ENCODE data around the gene KIAA1210.

The KIAA1210 gene

DNA sequence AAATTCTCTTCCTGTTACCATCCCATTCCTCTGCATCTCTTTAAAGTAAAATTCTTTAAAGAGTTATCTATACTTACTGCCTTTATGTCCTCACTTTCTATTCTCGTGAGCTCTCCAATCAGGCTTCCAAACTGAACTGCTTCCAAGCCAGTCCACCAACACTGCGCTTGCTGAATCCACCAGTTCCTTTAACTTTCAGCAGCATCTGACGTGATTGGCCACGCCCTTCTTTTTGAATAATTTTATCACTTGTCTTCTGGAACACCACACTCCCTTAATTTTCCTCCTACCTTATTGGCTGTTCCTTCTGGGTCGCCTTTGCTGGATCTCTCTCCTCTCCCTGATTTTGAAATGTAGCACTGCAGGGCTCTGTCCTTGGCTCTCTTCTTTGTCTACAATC is at the start of gene KIAA1210:
Gene KIAA1210 (minus strand): TSS at position 163 of the 400 bp plus-strand sequence. CDS start 4,170 bp downstream, outside the sequence.
- DNase-seq: no peak

GRCh38 chrX:119177278-119177677 is 49.7 kb upstream of the KIAA1210 start:
- no peak for DNase-seq

DNA sequence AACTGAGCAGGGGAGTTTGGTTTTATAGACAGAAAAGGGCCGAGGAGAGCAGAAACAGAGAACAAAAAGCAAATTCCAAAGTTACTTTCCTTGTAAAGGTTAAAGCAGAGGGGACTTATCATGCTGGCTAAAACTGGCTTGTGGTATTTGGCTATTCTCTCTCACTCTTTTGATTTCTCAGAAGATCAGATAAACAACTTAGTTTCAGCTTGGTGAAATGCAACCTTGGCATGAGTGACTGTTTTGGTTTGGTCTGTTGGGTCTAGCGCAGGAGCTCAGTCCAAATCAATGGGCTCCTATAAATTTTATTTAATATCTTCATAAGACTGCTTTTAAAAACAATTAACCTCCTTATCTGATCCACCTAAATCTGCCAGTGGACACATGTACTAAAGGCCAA is 47.3 kb upstream of the KIAA1210 start:
- no peak for DNase-seq

DNA sequence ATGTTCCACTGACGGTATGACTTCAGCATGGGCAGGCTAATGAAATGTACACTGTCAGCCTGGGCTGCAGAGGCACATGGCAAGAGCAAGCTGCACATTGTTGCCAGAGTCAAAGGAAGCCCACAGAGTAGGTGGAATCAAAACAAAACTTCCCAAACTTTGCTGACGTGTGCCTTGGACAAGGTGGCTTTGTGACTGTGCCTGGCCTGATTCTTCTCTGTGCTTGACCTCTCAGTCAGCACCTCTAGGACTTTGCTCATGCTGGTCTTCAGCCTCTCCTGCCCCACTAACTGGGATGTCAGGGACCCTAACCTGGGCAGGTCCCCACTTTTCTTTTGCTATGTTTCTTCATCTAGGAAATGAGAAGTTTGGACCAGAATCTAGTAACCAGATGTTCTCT is 40.5 kb upstream of the KIAA1210 start:
- DNase-seq: no peak

DNA sequence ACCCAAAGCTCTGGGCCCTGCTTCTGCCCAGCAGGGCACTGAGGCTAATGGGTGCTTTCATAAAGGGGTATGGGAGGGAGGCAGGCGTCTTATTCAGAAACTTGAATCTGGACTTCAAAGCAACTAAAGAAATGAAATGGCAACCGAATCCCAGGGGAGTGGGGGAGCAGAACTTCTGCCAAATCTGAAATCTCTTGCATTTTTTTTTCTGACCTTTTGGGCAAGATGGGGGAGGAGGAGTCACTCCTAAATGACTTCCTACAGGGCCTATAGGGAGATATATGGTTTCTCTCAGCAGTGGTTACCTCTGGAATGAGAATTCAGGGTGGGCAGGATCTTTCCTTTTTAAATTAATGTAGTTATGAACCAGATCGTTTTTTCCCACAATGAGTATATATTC is 30.6 kb upstream of the KIAA1210 start:
- DNase-seq: no peak

- DNase-seq: no peak
These were observed 28.6 kb upstream of the KIAA1210 start for GRCh38 chrX:119156241-119156640.

DNA sequence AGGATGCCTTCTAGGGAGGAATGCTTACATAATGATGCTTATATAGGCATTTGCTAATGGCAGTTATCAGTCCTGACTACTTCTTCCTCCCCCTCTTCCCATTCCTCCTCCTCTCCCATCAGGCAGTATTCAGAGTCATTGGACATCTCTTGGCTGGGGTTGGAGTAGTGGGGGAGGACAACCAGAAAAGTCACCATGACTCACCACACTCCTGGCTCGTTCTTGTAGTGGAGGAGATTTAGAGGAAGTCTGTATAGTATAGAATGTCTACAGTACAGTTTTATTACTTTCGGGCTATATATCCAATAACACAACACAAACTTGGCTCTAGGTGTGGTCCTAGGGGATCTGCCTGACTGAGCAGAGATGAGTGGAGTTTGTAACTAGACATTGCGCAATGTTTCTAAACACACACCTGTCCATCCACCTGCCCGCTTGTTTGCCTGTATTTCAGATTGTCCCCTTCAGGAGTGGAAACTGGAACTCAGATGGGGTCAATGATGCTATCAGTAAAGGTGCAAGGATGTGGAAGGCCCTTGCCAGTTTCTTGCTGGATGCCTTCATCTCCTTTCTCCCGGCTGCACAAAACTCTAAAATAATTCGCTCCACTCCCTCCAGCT is 27.9 kb upstream of the KIAA1210 start:
- no peak for DNase-seq

- DNase-seq: no peak
These were observed 23.4 kb upstream of the KIAA1210 start for GRCh38 chrX:119151051-119151380.

DNA sequence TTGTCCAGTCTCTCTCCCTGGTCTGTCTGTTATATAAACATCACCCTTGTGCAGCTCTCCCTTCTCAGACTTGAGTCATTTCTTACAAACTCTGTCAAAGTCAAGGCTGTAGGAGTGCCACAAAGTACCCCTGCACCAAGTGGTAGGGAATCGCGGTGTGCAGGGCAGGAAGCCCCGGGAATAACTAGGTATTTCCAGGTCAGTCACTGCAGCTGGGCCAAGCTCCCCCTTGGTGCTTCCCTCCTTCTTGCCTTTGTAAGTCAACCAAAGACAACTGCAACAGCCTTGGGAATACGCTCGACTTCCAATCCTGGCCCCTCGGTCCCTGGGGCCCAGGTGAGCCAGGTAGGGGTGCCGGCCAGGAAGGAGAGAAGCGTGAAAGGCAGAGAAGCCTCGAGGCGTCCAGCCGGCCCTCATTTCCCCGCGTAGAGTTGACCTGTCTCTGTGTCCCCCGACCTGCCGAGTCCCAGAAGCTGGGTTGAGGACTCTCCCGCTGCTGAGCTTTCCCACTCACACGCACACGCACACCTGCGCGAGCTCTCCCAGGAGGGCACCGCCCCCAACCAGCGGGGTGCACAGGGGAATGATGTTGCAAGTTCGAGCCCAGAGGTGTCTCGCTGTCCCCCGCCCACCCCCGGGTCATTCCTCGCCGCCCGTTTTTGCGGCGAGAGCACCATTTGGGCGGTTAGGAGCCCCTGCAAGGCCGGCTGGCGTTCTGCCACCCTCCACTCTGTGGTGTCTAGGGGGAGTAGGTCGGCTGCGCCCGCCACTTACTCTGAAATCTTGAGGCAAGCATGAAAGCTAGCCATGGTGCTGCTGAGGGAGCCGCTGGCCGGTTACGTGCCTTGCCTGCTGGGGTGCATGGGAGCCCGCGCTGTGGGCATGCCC is 22.8 kb upstream of the KIAA1210 start:
- DNase-seq: no peak

DNA sequence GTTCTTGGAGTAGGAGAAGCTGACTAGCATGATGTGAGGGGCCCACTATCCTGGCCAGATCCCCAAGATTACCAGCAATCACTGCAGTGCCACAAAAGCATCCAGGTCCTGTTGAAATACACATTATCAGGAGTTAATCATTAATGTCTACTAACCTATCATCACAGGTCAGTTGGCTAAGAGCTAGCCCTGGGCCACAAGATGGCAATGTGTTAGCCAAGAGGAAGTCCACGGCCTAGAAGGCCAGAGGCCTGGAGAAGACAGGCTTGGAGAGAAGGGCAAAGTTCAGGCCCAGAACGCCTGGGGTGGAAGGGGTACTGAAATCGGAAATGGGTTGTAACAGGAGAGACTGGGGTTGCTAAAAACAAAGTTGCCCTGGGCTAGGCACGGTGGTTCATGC is 19.9 kb upstream of the KIAA1210 start:
- DNase-seq: no peak

DNA sequence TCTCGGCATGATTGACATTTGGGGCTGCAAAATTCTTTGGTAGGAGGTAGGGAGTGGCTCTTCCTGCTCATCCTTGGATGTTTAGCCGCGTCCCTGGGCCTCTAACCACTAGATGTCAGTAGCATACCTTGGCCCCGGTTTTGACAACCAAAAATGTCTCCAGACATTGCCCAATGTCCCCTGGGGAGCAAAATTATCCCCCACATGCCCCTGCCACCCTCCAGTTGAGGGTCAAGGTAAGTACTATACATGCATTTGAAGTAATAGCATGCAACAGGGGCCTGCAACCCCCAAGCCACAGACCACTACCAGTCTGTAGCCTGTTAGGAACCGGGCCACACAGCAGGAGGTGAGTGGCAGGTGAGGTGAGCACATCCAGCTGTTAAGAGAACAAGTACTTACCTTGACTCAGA is 17.6 kb upstream of the KIAA1210 start:
- DNase-seq: peak; percentile 5

DNA sequence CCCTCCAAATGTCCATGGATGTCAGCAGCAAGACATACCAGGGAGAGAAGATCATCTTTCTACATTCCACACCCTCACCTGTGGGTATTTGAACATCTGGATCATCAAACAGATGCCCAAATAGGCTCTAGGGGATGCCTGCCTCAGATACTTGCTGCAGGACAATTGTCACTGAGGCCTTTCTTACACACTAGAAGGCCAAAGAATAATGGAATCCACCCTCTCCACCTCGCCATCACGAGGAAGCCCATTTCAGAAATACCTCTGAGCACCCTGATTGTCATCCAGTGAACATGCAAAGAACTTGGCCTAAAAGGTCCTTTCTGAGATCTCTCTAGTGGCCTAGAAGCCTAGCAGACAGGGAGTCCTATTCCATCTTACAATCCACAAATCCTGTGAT is 6.9 kb upstream of the KIAA1210 start:
- DNase-seq: no peak

DNA sequence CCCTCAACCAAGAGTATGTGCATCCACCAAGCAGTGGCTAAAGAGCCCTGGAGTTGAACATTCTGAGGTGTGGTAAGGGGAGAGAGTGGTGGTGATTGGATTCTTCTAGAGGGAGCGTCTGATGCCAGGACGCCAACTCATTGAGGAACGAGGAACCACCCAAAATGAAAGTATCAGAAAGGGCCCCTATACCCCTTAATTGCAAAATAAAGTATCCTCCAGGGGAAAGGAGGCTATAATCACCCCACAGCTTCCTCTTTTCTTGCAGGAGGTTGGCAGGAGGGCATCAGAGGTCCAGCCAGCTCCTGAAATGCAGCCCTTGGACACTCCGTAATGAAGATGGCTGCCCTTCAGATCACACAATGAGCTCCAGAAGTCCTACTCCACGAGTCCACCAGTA is 5.3 kb upstream of the KIAA1210 start:
- DNase-seq: no peak

DNA sequence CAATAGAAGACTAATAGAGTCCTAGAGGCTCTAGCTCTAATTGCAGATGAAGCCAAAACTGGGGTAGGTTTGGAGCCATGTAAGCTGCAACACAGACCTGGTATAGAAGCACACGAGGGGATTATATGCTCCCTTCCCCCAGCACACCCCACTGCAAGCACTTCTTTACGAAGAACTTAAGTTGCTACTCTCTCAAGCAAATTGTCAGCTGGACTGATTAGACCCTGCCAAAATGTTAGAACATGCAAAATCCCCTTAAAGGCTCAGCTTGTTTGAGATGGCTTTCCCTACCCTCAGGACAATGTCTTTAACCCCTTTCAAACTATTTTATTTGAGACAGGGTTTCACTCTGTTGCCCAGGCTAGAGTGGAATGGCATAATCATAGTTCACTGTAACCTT is 4.7 kb upstream of the KIAA1210 start:
- DNase-seq: no peak

DNA sequence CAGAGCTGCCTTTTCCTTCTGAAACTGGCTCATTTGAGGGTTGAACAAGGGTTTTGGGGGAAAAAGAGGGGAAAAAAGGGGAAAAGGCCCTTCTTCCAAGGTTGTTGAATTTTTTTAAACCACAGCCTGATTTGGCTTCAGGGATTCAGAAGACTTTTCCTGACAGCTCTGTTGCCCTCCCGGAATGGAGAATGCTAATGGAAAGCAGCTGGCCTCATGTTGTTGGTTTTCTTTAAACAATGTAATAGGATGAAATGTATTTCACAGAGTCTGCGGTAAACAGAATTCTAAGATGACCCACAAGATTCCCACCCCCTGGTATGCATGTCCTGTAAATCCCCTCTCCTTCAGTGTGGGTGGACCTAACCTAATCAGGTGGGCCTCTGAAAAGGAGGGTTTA is 3.3 kb upstream of the KIAA1210 start:
- DNase-seq: no peak

- DNase-seq: no peak
These were observed 6.3 kb downstream of the KIAA1210 start for GRCh38 chrX:119121341-119121740.

GRCh38 chrX:119118780-119119395 is 8.7 kb downstream of the KIAA1210 start:
- peak; percentile 37 for DNase-seq

GRCh38 chrX:119107206-119107605 is 20.4 kb downstream of the KIAA1210 start:
- DNase-seq: no peak

DNA sequence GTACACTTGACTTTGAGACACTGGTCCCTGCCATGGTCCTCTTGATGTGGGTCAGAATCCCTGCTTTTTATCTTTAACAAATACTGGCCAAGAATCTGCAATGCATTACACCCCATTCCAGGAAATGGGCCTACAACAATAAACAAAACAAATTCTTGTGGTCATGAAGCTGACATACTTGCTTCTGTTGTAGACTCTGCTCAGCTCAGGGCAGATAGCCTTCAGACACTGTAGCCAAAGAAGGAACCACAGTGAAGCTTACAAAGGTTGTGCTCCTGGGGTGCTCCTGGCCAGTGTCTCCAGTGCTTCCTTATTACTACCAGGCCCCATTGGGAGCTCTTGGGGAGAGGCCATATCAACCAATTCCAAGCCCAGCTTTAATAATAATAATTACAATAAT is 21.8 kb downstream of the KIAA1210 start:
- no peak for DNase-seq

GRCh38 chrX:119101168-119101567 is 26.4 kb downstream of the KIAA1210 start:
- DNase-seq: no peak

- DNase-seq: no peak
These were observed 31.7 kb downstream of the KIAA1210 start for GRCh38 chrX:119095936-119096335.

DNA sequence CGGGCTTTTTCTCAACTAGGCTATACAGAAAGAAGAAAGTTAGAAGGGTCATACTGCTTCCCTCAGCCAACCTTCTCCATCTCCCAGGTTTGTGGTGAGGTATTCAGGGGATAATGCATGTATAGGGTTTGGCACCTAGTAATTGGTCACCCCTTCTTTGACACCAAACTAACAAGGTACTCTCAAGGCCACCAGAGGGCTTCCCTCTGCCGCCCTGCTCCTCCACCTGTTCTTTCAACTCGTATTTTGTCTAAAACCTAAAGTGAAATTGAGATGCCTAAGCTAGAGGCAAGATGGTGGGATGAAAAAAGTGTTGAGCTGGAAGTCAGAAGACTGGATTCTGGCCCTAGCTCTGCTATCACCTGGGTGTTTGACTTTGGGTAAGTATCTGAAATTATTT is 32.8 kb downstream of the KIAA1210 start:
- DNase-seq: no peak

DNA sequence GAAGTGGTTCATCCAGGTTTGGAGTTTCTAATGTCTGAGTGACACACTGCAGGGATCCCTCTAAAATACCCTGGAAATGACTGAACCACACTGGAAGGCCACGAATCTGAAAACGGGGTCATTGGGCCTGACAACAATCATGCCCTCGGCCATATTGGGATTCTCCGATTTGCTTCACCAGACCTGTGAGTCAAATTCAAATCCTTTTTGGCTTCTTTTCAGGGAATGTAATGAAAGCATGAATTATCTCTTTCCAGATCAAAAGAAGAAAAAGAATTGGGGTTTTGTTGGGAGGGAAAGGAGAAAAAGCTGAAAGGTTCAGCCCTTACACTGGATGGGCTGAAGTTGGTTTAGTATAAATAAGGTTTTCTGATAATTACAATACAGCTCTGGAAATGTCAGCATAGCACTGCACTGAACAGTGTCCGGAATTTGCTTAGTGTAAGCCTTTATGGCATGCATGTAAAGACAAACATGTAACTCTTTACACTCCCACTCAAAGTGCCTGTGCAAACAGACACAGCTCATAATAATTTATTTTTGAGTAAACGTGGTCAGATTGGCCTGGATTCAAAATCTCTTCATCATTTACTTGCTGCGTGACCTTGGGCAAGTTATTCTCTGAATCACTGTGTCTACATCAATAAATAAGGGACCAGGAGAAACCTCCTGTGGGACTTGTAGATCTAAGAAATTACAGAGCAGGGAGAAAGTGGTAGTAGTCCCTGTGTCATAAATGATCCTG is 33.4 kb downstream of the KIAA1210 start:
- no peak for DNase-seq
